GM19324 (cell line): ENCODE results near the gene CBX4.
"Not testable (repeated sequence)": the region's sequence is repeated elsewhere in the genome, so short reads cannot be mapped to it uniquely, and the experiment has no call there.

Experiments used
- ATAC-seq: cut with Tn5 transposase; IDR thresholded peaks from one replicate; pipeline ENCODE4 v1.9.1; 2021; ENCODE audit warnings: mild to moderate bottlenecking, moderate library complexity; ENCODE audit not compliant: unreplicated experiment, low FRiP score

CBX4 gene

GRCh38 chr17:79861413-79862216 lies 22.4 kb upstream of the CBX4 start:
- ATAC-seq, result no peak

- ATAC-seq, result no peak
Measured at GRCh38 chr17:79859676-79860615, 20.7 kb upstream of the CBX4 start.

- ATAC-seq, result no peak
Measured at GRCh38 chr17:79857095-79857494, 17.9 kb upstream of the CBX4 start.

- no peak for ATAC-seq
Measured at GRCh38 chr17:79855331-79856124, 16.3 kb upstream of the CBX4 start.

GRCh38 chr17:79854080-79855060 lies 15.1 kb upstream of the CBX4 start:
- no peak for ATAC-seq

GRCh38 chr17:79853168-79853567 lies 13.9 kb upstream of the CBX4 start:
- ATAC-seq, result not testable (repeated sequence)

- no peak for ATAC-seq
Measured at GRCh38 chr17:79852748-79853147, 13.5 kb upstream of the CBX4 start.

- ATAC-seq, result no peak
Measured at GRCh38 chr17:79851461-79851817, 12.2 kb upstream of the CBX4 start.

- no peak for ATAC-seq
Measured at GRCh38 chr17:79850571-79851460, 11.6 kb upstream of the CBX4 start.

- ATAC-seq, result no peak
Measured at GRCh38 chr17:79849953-79850352, 10.7 kb upstream of the CBX4 start.

GRCh38 chr17:79848370-79848766 lies 9.1 kb upstream of the CBX4 start:
- no peak for ATAC-seq

GRCh38 chr17:79847698-79848369 lies 8.6 kb upstream of the CBX4 start:
- no peak for ATAC-seq

GRCh38 chr17:79845601-79845949 lies 6.3 kb upstream of the CBX4 start:
- no peak for ATAC-seq

- no peak for ATAC-seq
Measured at GRCh38 chr17:79844869-79845600, 5.8 kb upstream of the CBX4 start.

- ATAC-seq, result no peak
Measured at GRCh38 chr17:79843816-79844800, 4.9 kb upstream of the CBX4 start.

GRCh38 chr17:79843474-79843815 lies 4.2 kb upstream of the CBX4 start:
- ATAC-seq, result no peak
